SU-DHL-6 (cell line): ENCODE measurements around the gene RAB10.
"Not testable (repeated sequence)": the region's sequence is repeated elsewhere in the genome, so short reads cannot be mapped to it uniquely, and the experiment has no call there.

Experiments
- CTCF ChIP-seq: fragments of 200-600 bp; sonication (generic); IDR thresholded peaks from one replicate; pipeline ENCODE4 v1.5.1; 2017; ENCODE audit warnings: antibody characterized with exemption, mild to moderate bottlenecking, low read length, moderate library complexity; ENCODE audit not compliant: insufficient read depth, poor library complexity, severe bottlenecking
- EZH2phosphoT487 ChIP-seq: fragments of 200-600 bp; sonication (generic), shearing (Covaris generic); conservative IDR thresholded peaks from 2 replicates; pipeline ENCODE4 v1.6.1; 2018; ENCODE audit warnings: mild to moderate bottlenecking, antibody characterized with exemption, low read length, moderate library complexity, mixed read lengths

GRCh38 chr2:26028083-26028482 is 5.8 kb upstream of the RAB10 start:
- TF ChIP-seq CTCF, EZH2phosphoT487: not testable (repeated sequence)
